Calu3 (cell line): ENCODE results near the gene SSU72. TPM values are rescaled to one million over a fixed set of nuclear protein-coding genes. Genes with fewer than 3 reads are reported as not detected.
"Not testable (repeated sequence)": the region's sequence is repeated elsewhere in the genome, so short reads cannot be mapped to it uniquely, and the experiment has no call there.

Experiments
- BruUV-seq: library from RNA; stranded (reverse); fragments of 400-500 nt; replicated peaks from 2 replicates; lab custom pipeline; 2021; lab: Mats Ljungman, UMichigan
- CTCF ChIA-PET: fragments of 300-600 bp; sonication (Branson Sonifier 250); formaldehyde crosslinking; loops from one replicate; lab custom pipeline; 2022; ENCODE audit warnings: antibody characterized with exemption; lab: Charles Lee
- DNase-seq: peaks from one replicate; pipeline ENCODE4 v3.0.0; 2022
- H3K27ac Mint-ChIP-seq: one replicate; pipeline ENCODE4 v1.8.0; 2022; ENCODE audit warnings: mixed read lengths; ENCODE audit not compliant: unreplicated experiment
- H3K27me3 Mint-ChIP-seq: one replicate; pipeline ENCODE4 v1.8.0; 2022; ENCODE audit warnings: mixed read lengths; ENCODE audit not compliant: unreplicated experiment
- H3K36me3 Mint-ChIP-seq: one replicate; pipeline ENCODE4 v1.8.0; 2022; ENCODE audit warnings: mild to moderate bottlenecking, moderate library complexity, mixed read lengths; ENCODE audit not compliant: insufficient read depth, unreplicated experiment
- H3K4me1 Mint-ChIP-seq: one replicate; pipeline ENCODE4 v1.8.0; 2022; ENCODE audit warnings: mild to moderate bottlenecking, low read depth, mixed read lengths; ENCODE audit not compliant: unreplicated experiment
- H3K4me3 Mint-ChIP-seq: one replicate; pipeline ENCODE4 v1.8.0; 2022; ENCODE audit warnings: mild to moderate bottlenecking, low read depth, moderate library complexity, mixed read lengths; ENCODE audit not compliant: unreplicated experiment
- H3K9me3 Mint-ChIP-seq: one replicate; pipeline ENCODE4 v1.8.0; 2022; ENCODE audit warnings: low read depth, mixed read lengths; ENCODE audit not compliant: unreplicated experiment
- intact Hi-C: fragments of 100-400 bp; cut with micrococcal nuclease; formaldehyde crosslinking; loops from one replicate; pipeline ENCODE4 v1.10.0; 2022; ENCODE audit not compliant: unreplicated experiment
- total RNA-seq: library from RNA; stranded (reverse); gene quantifications from 2 replicates; pipeline ENCODE4 v1.2.3, GENCODE V29; 2022
- TF ChIP-seq, protein P1 (sequence below): fragments of 200-600 bp; IDR thresholded peaks from one replicate; pipeline ENCODE4 v1.8.0; 2022; ENCODE audit warnings: antibody characterized with exemption; ENCODE audit not compliant: unreplicated experiment

The SSU72 gene
- total RNA-seq, 1 experiment from 2014 or later: 105 TPM

DNA sequence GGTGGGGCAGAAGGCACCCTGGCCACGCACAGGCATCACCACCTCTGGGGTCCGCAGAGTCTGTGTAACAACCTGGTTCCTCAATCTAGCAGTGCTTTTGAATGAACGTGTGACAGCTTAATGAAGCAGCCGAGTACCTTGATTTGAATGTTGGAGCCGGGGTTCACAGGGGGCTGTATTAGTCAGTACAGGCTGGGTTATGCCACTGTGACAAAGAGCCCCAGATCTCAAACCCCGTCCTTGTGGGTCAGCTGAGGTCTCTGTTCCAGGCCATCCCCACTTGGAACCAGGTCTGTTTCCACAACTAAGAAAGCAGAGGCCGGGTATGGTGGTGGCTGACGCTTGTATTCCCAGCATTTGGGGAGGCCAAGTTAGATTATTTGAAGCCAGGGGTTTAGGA is 44.7 kb downstream of the SSU72 start:
- H3K4me1 Mint-ChIP-seq: no peaks in the 10 kb centered on the region
- peaks cover 33% of the 10 kb centered on the region for H3K36me3 Mint-ChIP-seq
- intact Hi-C loops: no loop called here
- H3K27me3 Mint-ChIP-seq: no peaks in the 10 kb centered on the region
- CTCF ChIA-PET: no interaction called here
- H3K9me3 Mint-ChIP-seq: peaks cover 3% of the 10 kb centered on the region
- H3K4me3 Mint-ChIP-seq: no peak overlapping the region
- no peak overlapping the region for H3K27ac Mint-ChIP-seq
- TF ChIP-seq, protein P1, sequence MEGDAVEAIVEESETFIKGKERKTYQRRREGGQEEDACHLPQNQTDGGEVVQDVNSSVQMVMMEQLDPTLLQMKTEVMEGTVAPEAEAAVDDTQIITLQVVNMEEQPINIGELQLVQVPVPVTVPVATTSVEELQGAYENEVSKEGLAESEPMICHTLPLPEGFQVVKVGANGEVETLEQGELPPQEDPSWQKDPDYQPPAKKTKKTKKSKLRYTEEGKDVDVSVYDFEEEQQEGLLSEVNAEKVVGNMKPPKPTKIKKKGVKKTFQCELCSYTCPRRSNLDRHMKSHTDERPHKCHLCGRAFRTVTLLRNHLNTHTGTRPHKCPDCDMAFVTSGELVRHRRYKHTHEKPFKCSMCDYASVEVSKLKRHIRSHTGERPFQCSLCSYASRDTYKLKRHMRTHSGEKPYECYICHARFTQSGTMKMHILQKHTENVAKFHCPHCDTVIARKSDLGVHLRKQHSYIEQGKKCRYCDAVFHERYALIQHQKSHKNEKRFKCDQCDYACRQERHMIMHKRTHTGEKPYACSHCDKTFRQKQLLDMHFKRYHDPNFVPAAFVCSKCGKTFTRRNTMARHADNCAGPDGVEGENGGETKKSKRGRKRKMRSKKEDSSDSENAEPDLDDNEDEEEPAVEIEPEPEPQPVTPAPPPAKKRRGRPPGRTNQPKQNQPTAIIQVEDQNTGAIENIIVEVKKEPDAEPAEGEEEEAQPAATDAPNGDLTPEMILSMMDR: no peak
- no peak for DNase-seq
- BruUV-seq: no TSS peak

DNA sequence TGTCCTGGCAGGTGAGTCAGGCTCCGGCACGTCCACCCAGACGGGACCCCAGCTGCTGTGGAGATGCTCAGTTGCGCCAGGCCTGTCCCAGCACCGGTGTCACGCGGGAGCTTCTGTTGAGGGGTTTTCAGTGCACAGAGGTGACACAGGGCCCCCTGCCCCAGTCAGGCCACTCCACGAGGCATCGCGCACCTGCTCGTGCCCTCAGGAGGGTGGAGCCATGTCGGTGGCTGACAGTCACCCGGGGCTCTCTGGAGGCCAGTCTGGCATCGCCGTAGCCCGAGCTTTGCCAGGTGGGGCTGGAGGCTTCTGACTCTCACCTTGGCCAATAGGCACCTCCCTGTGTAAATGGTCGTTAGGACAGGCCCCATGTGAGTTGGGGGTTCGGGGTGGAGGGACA is 45.3 kb downstream of the SSU72 start:
- CTCF ChIA-PET: no interaction called here
- Mint-ChIP-seq H3K4me3 (no peak overlapping the region), H3K36me3 (peaks cover 33% of the 10 kb centered on the region), H3K9me3 (peaks cover 3% of the 10 kb centered on the region), H3K4me1 (no peaks in the 10 kb centered on the region), H3K27ac (no peak overlapping the region), H3K27me3 (no peaks in the 10 kb centered on the region)
- DNase-seq: no peak
- BruUV-seq: no TSS peak
- TF ChIP-seq, protein P1: no peak
- intact Hi-C loops: no loop called here

DNA sequence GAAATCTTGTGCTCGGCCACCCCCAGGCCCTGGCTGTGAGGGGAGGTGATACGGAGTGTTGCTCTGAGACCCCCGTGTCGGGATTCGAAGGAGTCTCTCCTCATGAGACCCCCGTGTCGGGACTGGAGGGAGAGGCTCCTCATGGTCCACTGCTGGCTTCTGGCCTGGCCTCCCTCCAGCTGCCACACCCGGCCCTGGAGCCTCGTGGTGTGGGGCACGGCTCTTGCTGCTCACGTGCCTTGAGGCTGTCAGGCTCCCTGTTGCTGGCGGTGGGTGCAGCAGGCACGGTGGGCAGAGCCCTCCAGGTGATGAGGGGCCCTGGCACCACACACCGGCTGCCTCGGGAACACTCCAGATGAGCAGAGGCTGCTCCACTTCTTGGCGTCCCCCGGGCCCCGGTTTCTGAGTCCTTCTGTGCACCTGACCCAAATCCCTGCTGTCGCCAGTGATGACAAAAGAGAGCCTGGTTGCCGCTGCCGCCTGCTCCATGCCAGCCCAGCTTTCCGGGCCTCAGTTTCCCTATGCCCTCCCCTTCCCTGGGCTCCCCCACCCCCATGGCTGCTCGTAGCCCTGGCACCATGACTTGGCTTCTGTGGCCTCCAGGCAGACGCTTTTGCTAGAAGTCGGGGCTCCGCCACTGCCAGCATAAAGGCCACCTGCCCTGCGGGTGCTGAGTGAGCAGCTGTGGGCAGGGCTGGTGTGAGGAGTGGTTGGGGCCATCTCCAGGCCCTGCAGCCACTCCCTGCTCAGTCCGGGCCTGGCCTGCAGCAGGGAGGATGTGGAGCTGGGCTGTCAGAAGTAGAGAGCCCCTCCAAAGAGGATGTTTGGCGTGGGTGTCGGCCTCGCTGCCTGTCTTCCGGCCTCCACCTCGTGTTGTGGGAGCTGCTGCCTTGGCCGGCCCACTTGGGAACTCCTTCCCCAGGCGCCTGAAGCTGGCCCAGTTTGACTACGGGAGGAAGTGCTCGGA is 46.1 kb downstream of the SSU72 start:
- CTCF ChIA-PET: no interaction called here
- intact Hi-C loops: no loop called here
- Mint-ChIP-seq H3K27me3 (no peaks in the 10 kb centered on the region), H3K9me3 (peaks cover 3% of the 10 kb centered on the region), H3K4me1 (no peaks in the 10 kb centered on the region), H3K4me3 (no peak overlapping the region), H3K36me3 (peaks cover 30% of the 10 kb centered on the region), H3K27ac (no peak overlapping the region)
- TF ChIP-seq, protein P1: no peak
- no TSS peak for BruUV-seq
- no peak for DNase-seq

DNA sequence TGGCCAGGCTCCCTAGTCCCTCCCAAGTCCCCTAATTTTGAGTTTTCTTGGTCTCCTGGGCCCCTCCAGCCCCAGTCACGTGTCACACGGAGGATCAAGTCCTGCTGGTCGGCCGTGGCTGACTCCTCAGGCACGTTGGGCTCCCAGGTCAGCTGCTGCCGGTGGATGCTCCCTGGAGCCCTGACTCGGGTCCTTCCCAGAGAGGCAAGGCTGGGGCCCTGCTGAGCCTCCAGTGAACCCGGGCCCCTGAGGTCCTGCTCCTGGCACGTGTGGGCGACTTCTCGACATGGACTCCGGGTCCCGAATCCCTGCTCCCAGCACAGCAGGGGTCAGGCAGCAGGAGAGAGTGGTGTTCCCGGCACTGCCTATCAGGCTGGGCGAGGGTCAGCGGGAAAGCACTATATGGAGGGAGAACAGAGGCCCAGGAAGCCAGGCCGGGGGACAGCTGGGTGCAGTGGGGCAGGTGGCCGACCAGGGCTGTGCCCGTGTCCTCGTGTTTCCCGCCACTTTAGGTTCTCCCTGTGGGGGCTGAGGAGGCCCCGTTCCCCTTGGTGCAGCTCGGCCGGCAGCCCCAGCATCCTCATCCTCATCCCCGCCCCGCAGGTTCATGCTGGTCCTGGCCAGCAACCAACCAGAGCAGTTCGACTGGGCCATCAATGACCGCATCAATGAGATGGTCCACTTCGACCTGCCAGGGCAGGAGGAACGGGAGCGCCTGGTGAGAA is 47.4 kb downstream of the SSU72 start:
- no TSS peak for BruUV-seq
- DNase-seq: no peak
- H3K4me1 Mint-ChIP-seq: no peaks in the 10 kb centered on the region
- intact Hi-C loops: no loop called here
- H3K36me3 Mint-ChIP-seq: peaks cover 22% of the 10 kb centered on the region
- H3K4me3 Mint-ChIP-seq: no peak overlapping the region
- no peak overlapping the region for H3K27ac Mint-ChIP-seq
- TF ChIP-seq, protein P1: no peak
- no peaks in the 10 kb centered on the region for H3K27me3 Mint-ChIP-seq
- CTCF ChIA-PET: no interaction called here
- peaks cover 3% of the 10 kb centered on the region for H3K9me3 Mint-ChIP-seq

DNA sequence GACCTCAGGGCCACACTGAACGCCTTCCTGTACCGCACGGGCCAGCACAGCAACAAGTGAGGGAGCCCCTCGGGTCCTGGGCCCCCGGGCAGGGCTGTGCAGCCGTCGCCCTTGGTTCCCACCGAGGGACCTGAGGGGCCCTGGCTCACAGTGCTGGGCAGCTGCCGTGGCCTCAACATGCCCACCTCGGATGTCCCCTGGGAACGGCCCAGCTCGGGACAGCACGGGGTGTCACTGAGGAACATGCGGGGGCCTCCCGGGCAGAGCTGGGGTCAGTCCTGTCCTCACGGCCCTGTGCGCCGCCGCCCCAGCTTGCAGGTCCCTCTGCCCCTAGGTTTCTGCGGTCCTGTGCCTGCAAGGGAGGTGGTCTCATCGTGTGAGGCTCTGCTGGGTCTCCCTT is 48.2 kb downstream of the SSU72 start:
- DNase-seq, H3K27me3 Mint-ChIP-seq, H3K4me1 Mint-ChIP-seq, BruUV-seq, H3K27ac Mint-ChIP-seq, intact Hi-C loops, H3K4me3 Mint-ChIP-seq, H3K9me3 Mint-ChIP-seq, CTCF ChIA-PET: not testable (repeated sequence)
- H3K36me3 Mint-ChIP-seq: peaks cover 18% of the 10 kb centered on the region

DNA sequence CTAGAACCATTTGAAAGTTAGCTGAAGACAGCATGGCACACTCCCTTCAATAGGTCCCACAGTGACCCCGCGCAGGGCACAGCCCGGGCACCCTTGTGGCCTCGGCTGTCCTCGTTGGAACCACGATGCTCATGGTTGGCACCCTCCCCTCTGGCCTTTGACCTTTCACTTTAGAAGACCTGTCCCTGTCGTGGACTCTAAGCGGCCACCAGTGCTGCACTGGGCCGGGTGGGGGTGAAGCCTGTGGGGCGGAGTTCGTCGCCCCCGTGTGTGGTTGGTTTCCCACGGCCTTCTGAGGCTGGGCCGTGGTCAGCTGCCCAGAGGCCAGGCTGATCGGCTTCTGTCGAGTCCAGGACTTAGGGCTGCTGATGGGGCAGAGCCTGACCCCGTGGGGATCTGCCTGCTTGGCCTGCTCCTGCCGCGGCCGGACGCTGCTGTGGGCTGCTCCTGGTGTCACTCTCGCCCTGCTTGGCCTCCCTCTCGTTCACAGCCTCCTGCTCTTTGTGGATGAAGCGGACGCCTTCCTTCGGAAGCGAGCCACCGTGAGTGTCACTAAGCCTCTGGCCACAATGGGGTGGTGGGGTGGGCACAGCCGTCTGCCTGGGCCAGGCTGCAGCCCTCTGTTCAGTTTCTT is 49.8 kb downstream of the SSU72 start:
- H3K4me1 Mint-ChIP-seq, BruUV-seq, H3K9me3 Mint-ChIP-seq, H3K4me3 Mint-ChIP-seq, H3K27me3 Mint-ChIP-seq, intact Hi-C loops, H3K27ac Mint-ChIP-seq, DNase-seq, CTCF ChIA-PET: not testable (repeated sequence)
- peaks cover 20% of the 10 kb centered on the region for H3K36me3 Mint-ChIP-seq
